Measurements from ENCODE around the gene ZNF761.
"Not testable (repeated sequence)": the region's sequence is repeated elsewhere in the genome, so short reads cannot be mapped to it uniquely, and the experiment has no call there.

The ZNF761 gene

GRCh38 chr19:53431399-53432087 is at the start of gene ZNF761:
ZNF761 (plus strand) TSS chr19:53431984; CDS start chr19:53447269, 15,285 bp downstream.
- FAIRE-seq (peak; percentile 61), DNase-seq (ENCODE audit: insufficient read length, low spot score) (peak; percentile 88)
- TF ChIP-seq POLR2A (IDR thresholded peaks at IDR 0.05; ENCODE audit: low read depth, low read length) = peak; percentile 96

- FAIRE-seq = no peak
- DNase-seq (ENCODE audit: insufficient read length, low spot score) = no peak
- no peak for TF ChIP-seq POLR2A (IDR thresholded peaks at IDR 0.05; ENCODE audit: low read depth, low read length)
These were observed 43.6 kb upstream of the ZNF761 start for GRCh38 chr19:53388168-53388567.

- DNase-seq (ENCODE audit: insufficient read length, low spot score) = no peak
- no peak for TF ChIP-seq POLR2A (IDR thresholded peaks at IDR 0.05; ENCODE audit: low read depth, low read length)
- FAIRE-seq = no peak
These were observed 42.9 kb upstream of the ZNF761 start for GRCh38 chr19:53388904-53389303.

- FAIRE-seq (no peak), DNase-seq (ENCODE audit: insufficient read length, low spot score) (no peak)
- no peak for TF ChIP-seq POLR2A (IDR thresholded peaks at IDR 0.05; ENCODE audit: low read depth, low read length)
These were observed 42.2 kb upstream of the ZNF761 start for GRCh38 chr19:53389571-53389970.

- DNase-seq (ENCODE audit: insufficient read length, low spot score) (no peak), FAIRE-seq (no peak)
- TF ChIP-seq POLR2A (IDR thresholded peaks at IDR 0.05; ENCODE audit: low read depth, low read length) = no peak
These were observed 41.8 kb upstream of the ZNF761 start for GRCh38 chr19:53389978-53390377.

- FAIRE-seq (no peak), DNase-seq (ENCODE audit: insufficient read length, low spot score) (peak; percentile 64)
- no peak; the same call in 1 of the 2 replicates for TF ChIP-seq POLR2A (IDR thresholded peaks at IDR 0.05; ENCODE audit: low read depth, low read length)
These were observed 37.2 kb upstream of the ZNF761 start for GRCh38 chr19:53394522-53394973.

- DNase-seq (ENCODE audit: insufficient read length, low spot score) = peak; percentile 92
- FAIRE-seq = no peak
- TF ChIP-seq POLR2A (IDR thresholded peaks at IDR 0.05; ENCODE audit: low read depth, low read length) = peak; percentile 81
These were observed 36.6 kb upstream of the ZNF761 start, which contains the start of gene ZNF765 for GRCh38 chr19:53394974-53395839. ZNF765 (plus strand) TSS chr19:53395149; CDS start chr19:53398016, 2,867 bp downstream.

GRCh38 chr19:53395840-53396524 is 35.8 kb upstream of the ZNF761 start:
- DNase-seq (ENCODE audit: insufficient read length, low spot score); FAIRE-seq: not testable (repeated sequence)

- no peak for TF ChIP-seq POLR2A (IDR thresholded peaks at IDR 0.05; ENCODE audit: low read depth, low read length)
- no peak for FAIRE-seq
- no peak for DNase-seq (ENCODE audit: insufficient read length, low spot score)
These were observed 35.3 kb upstream of the ZNF761 start for GRCh38 chr19:53396525-53396868.

GRCh38 chr19:53397918-53398317 is 33.9 kb upstream of the ZNF761 start:
- not testable (repeated sequence) for FAIRE-seq; DNase-seq (ENCODE audit: insufficient read length, low spot score)

GRCh38 chr19:53409505-53410204 is 22.1 kb upstream of the ZNF761 start:
- FAIRE-seq = no peak
- no peak for DNase-seq (ENCODE audit: insufficient read length, low spot score)
- no peak for TF ChIP-seq POLR2A (IDR thresholded peaks at IDR 0.05; ENCODE audit: low read depth, low read length)

- DNase-seq (ENCODE audit: insufficient read length, low spot score); FAIRE-seq: not testable (repeated sequence)
These were observed 11.1 kb upstream of the ZNF761 start for GRCh38 chr19:53420520-53421315.

- no peak for FAIRE-seq
- no peak for TF ChIP-seq POLR2A (IDR thresholded peaks at IDR 0.05; ENCODE audit: low read depth, low read length)
- no peak for DNase-seq (ENCODE audit: insufficient read length, low spot score)
These were observed 9.2 kb upstream of the ZNF761 start for GRCh38 chr19:53422551-53422950.

- not testable (repeated sequence) for DNase-seq (ENCODE audit: insufficient read length, low spot score); FAIRE-seq
These were observed 8.7 kb upstream of the ZNF761 start for GRCh38 chr19:53423074-53423473.

- DNase-seq (ENCODE audit: insufficient read length, low spot score); FAIRE-seq: not testable (repeated sequence)
These were observed 8.1 kb upstream of the ZNF761 start for GRCh38 chr19:53423680-53424079.

All from H54 (cell line).